IPS-18a (cell line): ENCODE measurements around the gene MAPK12.
A peak's percentile ranks its signal among the peaks of the same experiment; 100 is the strongest.
"Not testable (repeated sequence)": the region's sequence is repeated elsewhere in the genome, so short reads cannot be mapped to it uniquely, and the experiment has no call there.

Experiments
- H3K27ac ChIP-seq: one replicate; pipeline ENCODE4 v1.5.1; 2013; ENCODE audit warnings: low read length
- H3K27me3 ChIP-seq: one replicate; pipeline ENCODE4 v1.6.1; 2013; ENCODE audit warnings: mild to moderate bottlenecking, low read length; ENCODE audit not compliant: control insufficient read depth, insufficient read depth
- H3K36me3 ChIP-seq: one replicate; pipeline ENCODE4 v1.6.1; 2013; ENCODE audit warnings: low read depth, low read length; ENCODE audit not compliant: control insufficient read depth
- H3K4me1 ChIP-seq: one replicate; pipeline ENCODE4 v1.6.1; 2013; ENCODE audit warnings: low read depth, low read length; ENCODE audit not compliant: control insufficient read depth
- H3K4me3 ChIP-seq: one replicate; pipeline ENCODE4 v1.5.1; 2013; ENCODE audit warnings: low read length
- H3K9ac ChIP-seq: one replicate; pipeline ENCODE4 v1.6.1; 2013; ENCODE audit warnings: mild to moderate bottlenecking, low read length, moderate library complexity
- H3K9me3 ChIP-seq: one replicate; pipeline ENCODE4 v1.6.1; 2013; ENCODE audit warnings: low read depth, low read length; ENCODE audit not compliant: control insufficient read depth

Gene MAPK12

GRCh38 chr22:50276143-50276542 lies 14.7 kb upstream of the MAPK12 start:
- Histone ChIP-seq H3K4me3 (no peak overlapping the region), H3K9ac (no peak overlapping the region), H3K4me1 (peaks cover 8% of the 10 kb centered on the region), H3K36me3 (peaks cover 30% of the 10 kb centered on the region), H3K9me3 (no peaks in the 10 kb centered on the region), H3K27me3 (peaks cover 14% of the 10 kb centered on the region), H3K27ac (no peak overlapping the region)

GRCh38 chr22:50275181-50276055 lies 13.9 kb upstream of the MAPK12 start:
- Histone ChIP-seq H3K9me3 (no peaks in the 10 kb centered on the region), H3K9ac (no peak overlapping the region), H3K4me3 (no peak overlapping the region), H3K36me3 (peaks cover 26% of the 10 kb centered on the region), H3K27me3 (peaks cover 21% of the 10 kb centered on the region), H3K27ac (no peak overlapping the region), H3K4me1 (peaks cover 8% of the 10 kb centered on the region)

- H3K27ac ChIP-seq = no peak overlapping the region
- peaks cover 8% of the 10 kb centered on the region for H3K4me1 ChIP-seq
- no peak overlapping the region for H3K9ac ChIP-seq
- peaks cover 26% of the 10 kb centered on the region for H3K36me3 ChIP-seq
- H3K9me3 ChIP-seq = no peaks in the 10 kb centered on the region
- no peak overlapping the region for H3K4me3 ChIP-seq
- H3K27me3 ChIP-seq = peaks cover 26% of the 10 kb centered on the region
These were observed 13.3 kb upstream of the MAPK12 start for GRCh38 chr22:50274771-50275170.

GRCh38 chr22:50274311-50274710 lies 12.8 kb upstream of the MAPK12 start:
- Histone ChIP-seq H3K36me3 (peaks cover 21% of the 10 kb centered on the region), H3K4me1 (peaks cover 8% of the 10 kb centered on the region), H3K9me3 (no peaks in the 10 kb centered on the region), H3K9ac (no peak overlapping the region), H3K27me3 (peaks cover 30% of the 10 kb centered on the region), H3K27ac (no peak overlapping the region), H3K4me3 (no peak overlapping the region)

GRCh38 chr22:50273781-50274180 lies 12.3 kb upstream of the MAPK12 start:
- Histone ChIP-seq H3K36me3 (peaks cover 19% of the 10 kb centered on the region), H3K27me3 (peaks cover 36% of the 10 kb centered on the region)
- not testable (repeated sequence) for H3K9ac ChIP-seq, H3K27ac ChIP-seq, H3K9me3 ChIP-seq, H3K4me3 ChIP-seq, H3K4me1 ChIP-seq

- H3K27ac ChIP-seq, H3K4me3 ChIP-seq, H3K4me1 ChIP-seq, H3K9me3 ChIP-seq, H3K9ac ChIP-seq: not testable (repeated sequence)
- H3K27me3 ChIP-seq = peaks cover 40% of the 10 kb centered on the region
- peaks cover 18% of the 10 kb centered on the region for H3K36me3 ChIP-seq
These were observed 11.9 kb upstream of the MAPK12 start for GRCh38 chr22:50273352-50273751.

- H3K9me3 ChIP-seq = no peaks in the 10 kb centered on the region
- H3K4me1 ChIP-seq = peaks cover 8% of the 10 kb centered on the region
- no peak overlapping the region for H3K4me3 ChIP-seq
- no peak overlapping the region for H3K27ac ChIP-seq
- H3K9ac ChIP-seq = no peak overlapping the region
- H3K36me3 ChIP-seq = peaks cover 10% of the 10 kb centered on the region
- H3K27me3 ChIP-seq = peaks cover 43% of the 10 kb centered on the region
These were observed 10.7 kb upstream of the MAPK12 start for GRCh38 chr22:50272044-50272802.

GRCh38 chr22:50271519-50271970 lies 10.1 kb upstream of the MAPK12 start:
- Histone ChIP-seq H3K27ac (no peak overlapping the region), H3K4me1 (peaks cover 8% of the 10 kb centered on the region), H3K36me3 (peaks cover 7% of the 10 kb centered on the region), H3K9ac (no peak overlapping the region), H3K9me3 (no peaks in the 10 kb centered on the region), H3K27me3 (peaks cover 43% of the 10 kb centered on the region), H3K4me3 (peak overlapping the region; percentile 44)

GRCh38 chr22:50270666-50271394 lies 9.3 kb upstream of the MAPK12 start:
- H3K27ac ChIP-seq = no peak overlapping the region
- peaks cover 43% of the 10 kb centered on the region for H3K27me3 ChIP-seq
- peak overlapping the region; percentile 54 for H3K4me3 ChIP-seq
- peaks cover 4% of the 10 kb centered on the region for H3K36me3 ChIP-seq
- H3K4me1 ChIP-seq = peaks cover 8% of the 10 kb centered on the region
- H3K9me3 ChIP-seq = no peaks in the 10 kb centered on the region
- no peak overlapping the region for H3K9ac ChIP-seq

GRCh38 chr22:50269970-50270665 lies 8.6 kb upstream of the MAPK12 start, which contains the start of gene MAPK11:
TSS of gene MAPK11 (minus strand) at chr22:50270380. CDS start at chr22:50270292, 88 bp downstream.
- H3K4me3 ChIP-seq = peak within 1 kb of the TSS; percentile 54
- peaks cover 43% of the 10 kb centered on the region for H3K27me3 ChIP-seq
- no peak within 1 kb of the TSS for H3K27ac ChIP-seq
- peaks cover 8% of the 10 kb centered on the region for H3K4me1 ChIP-seq
- H3K9me3 ChIP-seq = no peaks in the 10 kb centered on the region
- no peak within 1 kb of the TSS for H3K9ac ChIP-seq
- H3K36me3 ChIP-seq = peaks cover 2% of the 10 kb centered on the region

- H3K36me3 ChIP-seq = no peaks in the 10 kb centered on the region
- peak overlapping the region; percentile 17 for H3K4me3 ChIP-seq
- H3K4me1 ChIP-seq = peaks cover 8% of the 10 kb centered on the region
- H3K27me3 ChIP-seq = peaks cover 43% of the 10 kb centered on the region
- no peak overlapping the region for H3K9ac ChIP-seq
- H3K27ac ChIP-seq = no peak overlapping the region
- no peaks in the 10 kb centered on the region for H3K9me3 ChIP-seq
These were observed 8.1 kb upstream of the MAPK12 start for GRCh38 chr22:50269573-50269969.
